ENCODE measurements around the gene PRUNE1.

The PRUNE1 gene

DNA sequence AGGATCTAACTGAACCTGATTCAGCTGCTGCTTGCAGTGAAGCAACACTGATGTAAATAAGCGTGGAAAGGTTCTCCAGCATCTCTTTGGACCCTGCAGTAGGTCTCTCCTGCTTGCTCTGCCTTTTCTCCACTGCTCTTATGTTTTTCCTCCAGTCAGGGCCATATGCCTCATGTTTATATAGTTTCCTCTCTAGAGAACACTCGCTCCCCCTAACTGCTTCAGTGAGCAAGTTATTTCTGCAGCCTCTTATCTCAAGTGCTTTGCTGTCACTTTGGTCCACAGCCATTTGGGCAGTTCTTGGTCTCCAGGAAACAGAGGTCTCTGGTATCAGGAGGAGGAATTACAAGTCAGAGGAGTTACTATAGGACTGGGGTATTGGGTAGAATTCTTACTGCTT is 5.3 kb downstream of the PRUNE1 start:
- DNase-seq (ENCODE audit: insufficient read length, low spot score) (no peak), FAIRE-seq (no peak)
- TF ChIP-seq, protein P1, sequence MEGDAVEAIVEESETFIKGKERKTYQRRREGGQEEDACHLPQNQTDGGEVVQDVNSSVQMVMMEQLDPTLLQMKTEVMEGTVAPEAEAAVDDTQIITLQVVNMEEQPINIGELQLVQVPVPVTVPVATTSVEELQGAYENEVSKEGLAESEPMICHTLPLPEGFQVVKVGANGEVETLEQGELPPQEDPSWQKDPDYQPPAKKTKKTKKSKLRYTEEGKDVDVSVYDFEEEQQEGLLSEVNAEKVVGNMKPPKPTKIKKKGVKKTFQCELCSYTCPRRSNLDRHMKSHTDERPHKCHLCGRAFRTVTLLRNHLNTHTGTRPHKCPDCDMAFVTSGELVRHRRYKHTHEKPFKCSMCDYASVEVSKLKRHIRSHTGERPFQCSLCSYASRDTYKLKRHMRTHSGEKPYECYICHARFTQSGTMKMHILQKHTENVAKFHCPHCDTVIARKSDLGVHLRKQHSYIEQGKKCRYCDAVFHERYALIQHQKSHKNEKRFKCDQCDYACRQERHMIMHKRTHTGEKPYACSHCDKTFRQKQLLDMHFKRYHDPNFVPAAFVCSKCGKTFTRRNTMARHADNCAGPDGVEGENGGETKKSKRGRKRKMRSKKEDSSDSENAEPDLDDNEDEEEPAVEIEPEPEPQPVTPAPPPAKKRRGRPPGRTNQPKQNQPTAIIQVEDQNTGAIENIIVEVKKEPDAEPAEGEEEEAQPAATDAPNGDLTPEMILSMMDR (IDR thresholded peaks at IDR 0.05; ENCODE audit: insufficient read depth, missing control alignments): no peak

DNA sequence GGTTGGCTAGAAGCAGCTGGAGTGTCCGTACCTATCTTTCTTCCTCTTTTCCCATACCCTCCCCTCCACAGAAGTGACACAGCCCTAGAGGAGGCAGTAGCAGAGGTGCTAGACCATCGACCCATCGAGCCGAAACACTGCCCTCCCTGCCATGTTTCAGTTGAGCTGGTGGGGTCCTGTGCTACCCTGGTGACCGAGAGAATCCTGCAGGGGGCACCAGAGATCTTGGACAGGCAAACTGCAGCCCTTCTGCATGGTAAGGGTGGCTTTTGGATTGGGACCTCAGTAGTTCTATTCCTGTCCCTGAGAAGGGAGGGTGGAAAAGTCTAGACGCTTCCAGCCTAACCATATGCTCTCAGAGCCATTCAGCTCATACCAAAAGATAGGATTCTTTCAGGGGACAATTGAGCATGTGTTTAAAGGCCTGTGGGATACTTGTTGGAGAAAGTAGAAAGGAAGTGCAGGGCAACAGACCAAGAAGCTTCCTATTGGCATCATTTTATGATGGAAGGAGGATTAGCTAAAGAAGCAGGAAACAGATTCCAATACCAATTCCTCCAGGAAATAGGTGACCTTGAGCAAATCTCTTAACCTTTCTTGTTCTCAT is 16.4 kb downstream of the PRUNE1 start:
- TF ChIP-seq, protein P1 (IDR thresholded peaks at IDR 0.05; ENCODE audit: insufficient read depth, missing control alignments): peak; percentile 81
- no peak for FAIRE-seq
- peak; percentile 73 for DNase-seq (ENCODE audit: insufficient read length, low spot score)

DNA sequence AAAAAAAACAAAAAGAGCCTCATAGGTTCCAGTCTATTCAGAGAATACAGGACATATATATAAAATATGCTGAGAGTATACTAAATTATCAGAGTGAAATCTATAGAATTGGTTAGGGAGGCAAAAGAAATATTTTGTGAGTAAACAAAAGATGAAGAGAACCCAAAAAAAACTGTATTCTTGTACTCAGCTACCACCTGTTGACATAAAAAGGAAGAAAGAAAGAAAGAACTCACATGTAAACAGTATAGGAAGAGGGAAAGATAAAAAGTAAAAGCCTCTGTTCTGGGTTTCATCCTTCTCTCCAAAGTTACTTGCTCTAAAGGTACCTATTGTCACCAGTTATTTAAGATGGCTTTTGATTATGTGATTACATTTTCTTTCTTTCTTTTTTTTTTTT is 18.2 kb downstream of the PRUNE1 start:
- TF ChIP-seq, protein P1 (IDR thresholded peaks at IDR 0.05; ENCODE audit: insufficient read depth, missing control alignments): no peak
- no peak for FAIRE-seq
- DNase-seq (ENCODE audit: insufficient read length, low spot score): no peak

DNA sequence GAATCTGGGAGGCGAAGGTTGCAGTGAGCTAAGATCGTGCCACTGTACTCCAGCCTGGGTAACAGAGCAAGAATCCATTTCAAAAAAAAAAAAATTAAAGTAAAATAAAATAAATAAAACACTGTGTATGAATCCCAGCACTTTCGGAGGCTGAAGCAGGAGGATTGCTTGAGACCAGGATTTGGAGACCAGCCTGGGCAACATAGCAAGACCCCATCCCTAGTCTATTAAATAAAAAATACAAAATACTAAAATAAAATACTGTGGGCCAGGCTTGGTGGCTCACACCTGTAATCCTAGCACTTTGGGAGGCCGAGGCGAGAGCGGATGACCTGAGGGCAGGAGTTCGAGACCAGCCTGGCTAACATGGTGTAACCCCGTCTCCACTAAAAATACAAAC is 23.9 kb downstream of the PRUNE1 start:
- FAIRE-seq: no peak
- no peak for DNase-seq (ENCODE audit: insufficient read length, low spot score)
- TF ChIP-seq, protein P1 (IDR thresholded peaks at IDR 0.05; ENCODE audit: insufficient read depth, missing control alignments): no peak

DNA sequence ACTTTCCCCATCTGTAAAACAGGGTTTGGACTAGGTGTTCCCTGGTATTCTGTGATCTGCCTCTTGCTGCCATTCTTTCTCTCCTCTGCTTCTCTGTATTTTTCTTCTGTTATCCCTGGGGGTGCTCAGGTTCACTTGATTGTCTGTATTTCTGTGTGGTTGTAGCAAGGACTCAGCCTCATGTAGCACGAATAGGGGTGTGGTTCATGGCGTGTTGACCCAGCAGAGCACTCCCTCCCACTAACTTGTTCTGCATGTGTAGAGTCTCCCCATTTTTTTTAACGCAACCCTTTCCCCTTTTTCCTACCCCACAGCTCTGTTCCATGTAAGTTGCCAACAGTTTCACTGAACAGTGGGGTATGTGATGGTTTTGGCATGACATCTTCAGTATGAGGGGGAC is 26.9 kb downstream of the PRUNE1 start:
- TF ChIP-seq, protein P1 (IDR thresholded peaks at IDR 0.05; ENCODE audit: insufficient read depth, missing control alignments): no peak
- DNase-seq (ENCODE audit: insufficient read length, low spot score) (no peak), FAIRE-seq (no peak)

DNA sequence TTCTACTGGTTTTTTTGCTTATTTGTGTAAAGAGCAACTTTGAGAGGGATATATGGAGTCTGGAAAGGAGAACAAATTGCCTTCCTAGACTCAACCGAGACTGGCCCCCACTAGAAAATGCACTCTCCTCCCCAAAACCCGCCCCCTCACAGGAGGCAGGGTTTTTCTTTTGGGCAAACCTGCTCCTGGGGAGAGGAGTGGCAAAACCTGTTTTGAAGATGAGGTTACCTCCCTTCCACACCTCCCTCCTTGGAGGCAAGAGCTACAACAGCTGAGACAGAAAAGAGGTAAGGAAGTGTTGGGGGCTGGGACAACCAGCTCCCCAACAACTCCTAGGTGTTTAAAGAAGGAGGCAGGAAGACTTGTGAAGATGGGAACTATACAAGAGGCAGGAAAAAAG is 28.1 kb downstream of the PRUNE1 start, which contains the start of gene BNIPL:
Gene BNIPL, plus strand, starts transcription at position 231 of the 400 bp plus-strand sequence. Its CDS starts 140 bp downstream, at position 371.
- DNase-seq (ENCODE audit: insufficient read length, low spot score): no peak
- no peak for FAIRE-seq
- TF ChIP-seq, protein P1 (IDR thresholded peaks at IDR 0.05; ENCODE audit: insufficient read depth, missing control alignments): no peak

DNA sequence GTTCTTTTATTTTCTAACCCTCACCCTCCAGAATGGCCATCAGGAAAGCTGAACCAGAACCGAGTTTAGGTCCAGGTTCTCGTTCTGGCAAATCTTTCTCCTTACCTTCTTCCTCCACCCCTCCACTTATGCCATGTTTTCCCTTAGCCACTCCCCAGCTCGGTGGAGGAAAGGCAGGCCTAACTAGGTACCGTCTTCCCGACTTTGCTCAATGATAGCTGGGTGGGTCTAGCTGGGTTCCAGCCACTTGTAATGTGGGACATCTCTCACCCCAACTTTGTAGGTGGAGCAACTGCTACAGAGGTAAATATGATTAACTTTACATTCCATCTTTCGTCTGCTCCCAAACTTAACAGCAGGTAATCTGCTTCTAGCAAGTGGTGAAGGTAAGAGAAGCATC is 28.8 kb downstream of the PRUNE1 start:
- DNase-seq (ENCODE audit: insufficient read length, low spot score) (no peak), FAIRE-seq (no peak)
- TF ChIP-seq, protein P1 (IDR thresholded peaks at IDR 0.05; ENCODE audit: insufficient read depth, missing control alignments): no peak

Data from D721Med (cell line).